ENCODE measurements around the gene TMPO. TPM values are rescaled to one million over a fixed set of nuclear protein-coding genes. Genes with fewer than 3 reads are reported as not detected.
"Not testable (repeated sequence)": the region's sequence is repeated elsewhere in the genome, so short reads cannot be mapped to it uniquely, and the experiment has no call there.

Gene TMPO
- total RNA-seq, 1 experiment from 2014 or later, result 176 TPM

GRCh38 chr12:98492580-98493140 lies 22.7 kb upstream of the TMPO start:
- peaks cover 53% of the 10 kb centered on the region for H3K4me1 Mint-ChIP-seq

GRCh38 chr12:98501266-98501629 lies 14.1 kb upstream of the TMPO start:
- not testable (repeated sequence) for ATAC-seq; H3K27ac Mint-ChIP-seq; H3K36me3 Mint-ChIP-seq; H3K27me3 Mint-ChIP-seq (ENCODE audit: low read depth); H3K4me1 Mint-ChIP-seq; DNase-seq (ENCODE audit: low spot score); H3K9me3 Mint-ChIP-seq
- CTCF ChIA-PET, result interaction anchor here (1.1 to 1.3 kb wide), 2 partner anchors 10 to 32 kb away, joined by 3 to 5 read pairs; no protein-coding TSS in a partner anchor
- peak overlapping the region; percentile 33; the same call in 1 of the 2 replicates for H3K4me3 Mint-ChIP-seq
- POLR2A ChIA-PET, result interaction anchor here (0.5 kb wide), 1 partner anchor 14 kb away, joined by 4 read pairs; the partner anchor contains the start of gene TMPO

More at GRCh38 chr12:98492580-98493140, 22.7 kb upstream of the TMPO start:
- CTCF ChIA-PET, result interaction anchor here (0.6 to 4.2 kb wide), 8 partner anchors 11 to 82 kb away, joined by 3 to 23 read pairs (median 4); partner anchors contain the start of gene TMPO
- no peak for TF ChIP-seq CBFB (CRISPR knock-in tag; IDR thresholded peaks at IDR 0.05; ENCODE audit: low read depth)
- TF ChIP-seq GRHL2 (CRISPR knock-in tag; IDR thresholded peaks at IDR 0.05; ENCODE audit: insufficient replicate concordance, severe bottlenecking), result no peak
- H3K4me3 Mint-ChIP-seq, result no peak overlapping the region
- no peaks in the 10 kb centered on the region for H3K27me3 Mint-ChIP-seq (ENCODE audit: low read depth)
- ATAC-seq, result peak; percentile 23
- H3K27ac Mint-ChIP-seq, result peak overlapping the region; percentile 82
- no peak for DNase-seq (ENCODE audit: low spot score)
- H3K36me3 Mint-ChIP-seq, result no peaks in the 10 kb centered on the region
- POLR2A ChIA-PET, result interaction anchor here (4.9 kb wide), 1 partner anchor 23 kb away, joined by 23 read pairs; the partner anchor contains the start of gene TMPO
- H3K9me3 Mint-ChIP-seq, result no peaks in the 10 kb centered on the region

- Mint-ChIP-seq H3K27me3 (ENCODE audit: low read depth) (peaks cover 5% of the 10 kb centered on the region), H3K27ac (peak overlapping the region; percentile 98), H3K4me1 (peaks cover 9% of the 10 kb centered on the region; the same call in 1 of the 2 replicates), H3K36me3 (no peaks in the 10 kb centered on the region), H3K9me3 (no peaks in the 10 kb centered on the region), H3K4me3 (peak overlapping the region; percentile 94)
- ATAC-seq (peak; percentile 68), DNase-seq (ENCODE audit: low spot score) (peak; percentile 88)
- ChIA-PET CTCF (interaction anchor here (1.0 kb wide), 3 partner anchors 11 to 64 kb away, joined by 3 to 4 read pairs (median 3); no protein-coding TSS in a partner anchor), POLR2A (interaction anchor here (0.6 to 1.0 kb wide), 3 partner anchors 12 to 942 kb away, joined by 4 to 5 read pairs (median 5); partner anchors contain the start of gene TMPO)
- TF ChIP-seq TEAD4 (CRISPR knock-in tag; IDR thresholded peaks at IDR 0.05), result no peak
- TF ChIP-seq TCF7 (CRISPR knock-in tag; IDR thresholded peaks at IDR 0.05; ENCODE audit: low read depth), result no peak
- TF ChIP-seq OVOL2 (CRISPR knock-in tag; IDR thresholded peaks at IDR 0.05; ENCODE audit: borderline replicate concordance), result no peak
- 0 out of 2 replicates have a peak, but pooled peaks have one; percentile 19 for TF ChIP-seq PRDM15 (CRISPR knock-in tag; IDR thresholded peaks at IDR 0.05)
- TF ChIP-seq FOXP4 (CRISPR knock-in tag; IDR thresholded peaks at IDR 0.05), result no peak
- TF ChIP-seq E2F4 (CRISPR knock-in tag; IDR thresholded peaks at IDR 0.05; ENCODE audit: borderline replicate concordance, low read depth), result no peak
- TF ChIP-seq HMGXB4 (CRISPR knock-in tag; IDR thresholded peaks at IDR 0.05), result peak; percentile 51; the same call in 1 of the 2 replicates
- no peak for TF ChIP-seq ZNF671 (CRISPR knock-in tag; IDR thresholded peaks at IDR 0.05)
- no peak for TF ChIP-seq GRHL2 (CRISPR knock-in tag; IDR thresholded peaks at IDR 0.05; ENCODE audit: insufficient replicate concordance, severe bottlenecking)
- TF ChIP-seq ZNF263 (CRISPR knock-in tag; IDR thresholded peaks at IDR 0.05; ENCODE audit: low read depth), result no peak
- TF ChIP-seq ATF6 (CRISPR knock-in tag; IDR thresholded peaks at IDR 0.05), result no peak
- TF ChIP-seq AR (CRISPR knock-in tag; IDR thresholded peaks at IDR 0.05), result no peak
- no peak for TF ChIP-seq JUN (CRISPR knock-in tag; IDR thresholded peaks at IDR 0.05)
- TF ChIP-seq RORB (CRISPR knock-in tag; IDR thresholded peaks at IDR 0.05), result no peak
- no peak for TF ChIP-seq TP53 (CRISPR knock-in tag; IDR thresholded peaks at IDR 0.05)
Observed at GRCh38 chr12:98503342-98503591, 12.1 kb upstream of the TMPO start.

All from WTC11 (cell line).